Measurements from ENCODE around the gene MYLK. TPM values are rescaled to one million over a fixed set of nuclear protein-coding genes. Genes with fewer than 3 reads are reported as not detected.

Gene MYLK
- total RNA-seq, 1 donor from 2014 or later: 24.3 TPM

DNA sequence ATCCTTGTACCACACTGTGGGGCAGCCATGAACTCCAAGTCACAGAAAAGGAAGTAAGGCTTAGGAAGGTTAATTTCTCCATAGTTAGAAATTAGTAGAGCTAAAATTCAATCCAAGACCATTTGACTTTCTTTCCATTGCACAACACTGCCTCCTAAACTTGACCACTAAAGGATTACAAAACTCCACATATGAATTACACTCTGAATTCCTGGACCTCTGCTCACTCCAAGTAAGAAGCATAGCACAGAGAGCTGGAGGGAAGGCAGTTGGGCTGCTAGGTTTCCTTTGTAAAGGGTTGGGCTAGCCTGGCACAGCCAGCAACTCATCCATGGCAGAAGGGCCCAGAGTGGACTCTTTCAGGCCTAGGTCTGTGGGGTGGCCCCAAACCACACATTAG lies 134.4 kb downstream of the MYLK start:
- Mint-ChIP-seq H3K4me3 (ENCODE audit: unreplicated experiment) (no peak overlapping the region), H3K27ac (ENCODE audit: unreplicated experiment) (peak overlapping the region; percentile 52), H3K4me1 (ENCODE audit: unreplicated experiment) (peaks cover 35% of the 10 kb centered on the region), H3K27me3 (ENCODE audit: unreplicated experiment) (no peaks in the 10 kb centered on the region), H3K36me3 (ENCODE audit: unreplicated experiment) (no peaks in the 10 kb centered on the region), H3K9me3 (ENCODE audit: unreplicated experiment) (no peaks in the 10 kb centered on the region)
- TF ChIP-seq, protein P1, sequence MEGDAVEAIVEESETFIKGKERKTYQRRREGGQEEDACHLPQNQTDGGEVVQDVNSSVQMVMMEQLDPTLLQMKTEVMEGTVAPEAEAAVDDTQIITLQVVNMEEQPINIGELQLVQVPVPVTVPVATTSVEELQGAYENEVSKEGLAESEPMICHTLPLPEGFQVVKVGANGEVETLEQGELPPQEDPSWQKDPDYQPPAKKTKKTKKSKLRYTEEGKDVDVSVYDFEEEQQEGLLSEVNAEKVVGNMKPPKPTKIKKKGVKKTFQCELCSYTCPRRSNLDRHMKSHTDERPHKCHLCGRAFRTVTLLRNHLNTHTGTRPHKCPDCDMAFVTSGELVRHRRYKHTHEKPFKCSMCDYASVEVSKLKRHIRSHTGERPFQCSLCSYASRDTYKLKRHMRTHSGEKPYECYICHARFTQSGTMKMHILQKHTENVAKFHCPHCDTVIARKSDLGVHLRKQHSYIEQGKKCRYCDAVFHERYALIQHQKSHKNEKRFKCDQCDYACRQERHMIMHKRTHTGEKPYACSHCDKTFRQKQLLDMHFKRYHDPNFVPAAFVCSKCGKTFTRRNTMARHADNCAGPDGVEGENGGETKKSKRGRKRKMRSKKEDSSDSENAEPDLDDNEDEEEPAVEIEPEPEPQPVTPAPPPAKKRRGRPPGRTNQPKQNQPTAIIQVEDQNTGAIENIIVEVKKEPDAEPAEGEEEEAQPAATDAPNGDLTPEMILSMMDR (IDR thresholded peaks at IDR 0.05): no peak
- no peak for DNase-seq (ENCODE audit: extremely low spot score, unreplicated experiment)

DNA sequence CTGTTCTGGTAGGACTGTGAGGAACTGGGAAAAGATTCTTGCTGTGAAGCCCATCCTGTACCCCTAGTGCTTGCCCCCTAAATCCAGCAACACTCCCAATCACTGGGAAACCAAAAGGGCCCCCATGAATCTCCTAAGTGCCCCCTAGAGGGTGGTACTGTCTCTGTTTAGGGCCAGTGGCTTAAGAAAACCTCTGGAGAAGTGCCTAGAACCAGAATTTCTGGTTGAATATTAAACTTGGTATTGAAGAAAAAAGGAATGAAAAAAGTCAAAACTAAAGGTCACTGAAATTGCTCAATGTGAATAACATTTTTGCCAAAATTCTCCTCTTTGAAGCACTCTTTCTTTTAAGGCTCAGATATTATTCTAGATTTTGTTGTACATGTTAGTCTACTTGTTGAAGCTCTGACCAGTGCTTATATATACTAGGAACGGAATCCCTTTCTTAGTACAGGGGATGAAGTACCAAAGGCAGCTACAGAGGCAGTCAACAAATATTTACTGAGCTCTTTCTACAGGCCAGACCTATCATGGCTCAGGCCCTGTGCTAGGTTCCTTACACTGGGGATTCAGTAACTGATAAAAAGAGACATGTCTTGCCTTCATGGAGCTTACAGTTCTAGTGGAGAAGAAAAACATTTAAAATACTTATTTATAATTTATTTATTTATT lies 138.8 kb downstream of the MYLK start:
- peaks cover 23% of the 10 kb centered on the region for H3K4me1 Mint-ChIP-seq (ENCODE audit: unreplicated experiment)
- no peak for DNase-seq (ENCODE audit: extremely low spot score, unreplicated experiment)
- H3K36me3 Mint-ChIP-seq (ENCODE audit: unreplicated experiment): no peaks in the 10 kb centered on the region
- no peaks in the 10 kb centered on the region for H3K9me3 Mint-ChIP-seq (ENCODE audit: unreplicated experiment)
- H3K27me3 Mint-ChIP-seq (ENCODE audit: unreplicated experiment): no peaks in the 10 kb centered on the region
- TF ChIP-seq, protein P1 (IDR thresholded peaks at IDR 0.05): peak; percentile 34
- H3K4me3 Mint-ChIP-seq (ENCODE audit: unreplicated experiment): no peak overlapping the region
- H3K27ac Mint-ChIP-seq (ENCODE audit: unreplicated experiment): no peak overlapping the region

DNA sequence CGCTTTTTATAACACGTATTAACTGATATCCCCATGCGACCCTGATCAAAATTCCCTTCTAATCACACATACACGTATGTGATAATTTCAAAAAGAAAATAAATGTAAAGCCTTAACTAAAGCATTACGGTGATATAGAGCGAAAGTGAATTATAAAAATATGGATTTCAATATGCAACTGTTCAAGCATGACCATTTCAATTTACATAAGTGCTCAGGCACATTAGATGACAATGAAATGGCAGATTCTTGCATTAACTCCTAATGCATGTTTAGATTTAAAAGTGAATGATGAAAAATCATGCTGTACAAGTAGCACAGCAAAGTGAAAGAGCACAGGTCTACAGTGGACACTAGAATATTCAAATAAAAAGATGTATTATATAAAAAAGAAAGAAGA lies 140.1 kb downstream of the MYLK start:
- H3K27ac Mint-ChIP-seq (ENCODE audit: unreplicated experiment): no peak overlapping the region
- H3K4me3 Mint-ChIP-seq (ENCODE audit: unreplicated experiment): no peak overlapping the region
- peaks cover 24% of the 10 kb centered on the region for H3K4me1 Mint-ChIP-seq (ENCODE audit: unreplicated experiment)
- no peaks in the 10 kb centered on the region for H3K9me3 Mint-ChIP-seq (ENCODE audit: unreplicated experiment)
- H3K27me3 Mint-ChIP-seq (ENCODE audit: unreplicated experiment): no peaks in the 10 kb centered on the region
- DNase-seq (ENCODE audit: extremely low spot score, unreplicated experiment): no peak
- TF ChIP-seq, protein P1 (IDR thresholded peaks at IDR 0.05): no peak
- H3K36me3 Mint-ChIP-seq (ENCODE audit: unreplicated experiment): no peaks in the 10 kb centered on the region

DNA sequence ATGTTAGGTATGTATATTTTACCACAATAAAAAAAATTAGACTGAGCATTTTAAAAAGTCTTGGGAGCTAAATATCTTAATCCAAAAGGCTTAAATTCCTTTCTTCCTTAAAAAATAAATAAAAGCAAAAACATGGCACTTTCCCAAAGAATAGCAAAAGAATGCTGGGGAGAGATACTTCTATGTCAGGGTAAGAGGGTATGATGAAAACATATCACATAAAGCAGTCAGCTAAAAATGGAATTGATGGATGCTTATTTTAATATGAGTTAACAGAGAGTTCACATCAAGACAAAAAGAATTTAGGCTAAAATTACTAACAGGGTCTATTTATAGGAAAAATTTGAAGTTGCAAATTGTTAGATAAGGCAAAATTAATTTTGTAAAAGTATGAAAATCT lies 141.0 kb downstream of the MYLK start:
- Mint-ChIP-seq H3K4me3 (ENCODE audit: unreplicated experiment) (no peak overlapping the region), H3K9me3 (ENCODE audit: unreplicated experiment) (no peaks in the 10 kb centered on the region), H3K36me3 (ENCODE audit: unreplicated experiment) (no peaks in the 10 kb centered on the region), H3K27me3 (ENCODE audit: unreplicated experiment) (no peaks in the 10 kb centered on the region), H3K27ac (ENCODE audit: unreplicated experiment) (no peak overlapping the region), H3K4me1 (ENCODE audit: unreplicated experiment) (peaks cover 24% of the 10 kb centered on the region)
- no peak for DNase-seq (ENCODE audit: extremely low spot score, unreplicated experiment)
- TF ChIP-seq, protein P1 (IDR thresholded peaks at IDR 0.05): no peak

DNA sequence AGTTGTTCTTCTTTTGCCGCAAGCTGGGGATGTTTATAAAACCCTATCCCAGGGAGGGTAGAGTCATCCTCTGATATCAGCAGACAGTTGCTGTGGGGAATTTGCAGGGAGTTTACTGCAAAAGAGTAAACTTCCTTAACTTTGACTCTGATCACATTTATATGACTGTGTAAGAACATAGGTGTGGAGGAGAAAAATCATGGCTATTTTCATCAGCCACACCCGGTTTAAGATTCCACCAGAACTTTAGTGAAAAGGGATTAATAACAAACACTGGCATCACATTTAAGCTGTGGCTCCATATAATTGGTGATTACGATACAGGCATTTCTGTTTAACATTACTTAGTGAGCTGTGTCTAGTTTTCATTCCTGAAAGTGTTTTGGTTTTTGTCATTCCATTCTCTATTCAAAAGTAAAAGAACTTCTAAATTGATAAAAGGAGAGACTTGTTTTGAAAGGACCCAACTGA lies 143.1 kb downstream of the MYLK start:
- Mint-ChIP-seq H3K27me3 (ENCODE audit: unreplicated experiment) (no peaks in the 10 kb centered on the region), H3K9me3 (ENCODE audit: unreplicated experiment) (no peaks in the 10 kb centered on the region), H3K4me3 (ENCODE audit: unreplicated experiment) (no peak overlapping the region), H3K36me3 (ENCODE audit: unreplicated experiment) (no peaks in the 10 kb centered on the region), H3K27ac (ENCODE audit: unreplicated experiment) (no peak overlapping the region), H3K4me1 (ENCODE audit: unreplicated experiment) (peaks cover 24% of the 10 kb centered on the region)
- DNase-seq (ENCODE audit: extremely low spot score, unreplicated experiment): no peak
- TF ChIP-seq, protein P1 (IDR thresholded peaks at IDR 0.05): no peak
